Activated CD8-positive, alpha-beta T cell treated with anti-CD3 and anti-CD28 coated beads, Interleukin-2, amount 10 ng/mL, durations not matched to agents 7 days and 5 days (primary cell): Measurements from ENCODE around the gene FAM53A. TPM values are rescaled to one million over a fixed set of nuclear protein-coding genes. Genes with fewer than 3 reads are reported as not detected.
A peak's percentile ranks its signal among the peaks of the same experiment; 100 is the strongest.
"Not testable (repeated sequence)": the region's sequence is repeated elsewhere in the genome, so short reads cannot be mapped to it uniquely, and the experiment has no call there.

Experiments
- ATAC-seq: fragments of 150-1000 bp; cut with Tn5 transposase; one replicate; pipeline ENCODE4 v1.10.0; 2021; ENCODE audit warnings: moderate library complexity
- CTCF ChIA-PET: fragments of 350-600 bp; sonication (Branson Sonifier 250); formaldehyde crosslinking; loops from one replicate; lab custom pipeline; 2021; ENCODE audit warnings: antibody characterized with exemption; lab: Charles Lee
- POLR2A ChIA-PET: fragments of 350-600 bp; sonication (Branson Sonifier 250); formaldehyde crosslinking; loops from one replicate; lab custom pipeline; 2021; ENCODE audit warnings: antibody characterized with exemption; lab: Charles Lee
- DNase-seq: peaks from one replicate; pipeline ENCODE4 v3.0.0-alpha.2; 2020
- H3K27ac Mint-ChIP-seq: one replicate; pipeline ENCODE4 v1.8.0; 2021; ENCODE audit warnings: mild to moderate bottlenecking, mixed read lengths
- H3K27me3 Mint-ChIP-seq: one replicate; pipeline ENCODE4 v1.8.0; 2021; ENCODE audit warnings: low read depth, mixed read lengths
- H3K36me3 Mint-ChIP-seq: one replicate; pipeline ENCODE4 v1.8.0; 2021; ENCODE audit warnings: low read depth, mixed read lengths
- H3K4me1 Mint-ChIP-seq: one replicate; pipeline ENCODE4 v1.8.0; 2021; ENCODE audit warnings: low read depth, mixed read lengths
- H3K4me3 Mint-ChIP-seq: one replicate; pipeline ENCODE4 v1.8.0; 2021; ENCODE audit warnings: mild to moderate bottlenecking, mixed read lengths
- H3K9me3 Mint-ChIP-seq: one replicate; pipeline ENCODE4 v1.8.0; 2022; ENCODE audit warnings: mixed read lengths; ENCODE audit not compliant: insufficient read depth
- total RNA-seq, 2 experiments: library from RNA; stranded (reverse); gene quantifications; one replicate each; pipeline ENCODE4 v1.2.3, GENCODE V29; 2021

FAM53A gene
- total RNA-seq, 2 experiments from 2014 or later, result 0.45 to 0.91 TPM

DNA sequence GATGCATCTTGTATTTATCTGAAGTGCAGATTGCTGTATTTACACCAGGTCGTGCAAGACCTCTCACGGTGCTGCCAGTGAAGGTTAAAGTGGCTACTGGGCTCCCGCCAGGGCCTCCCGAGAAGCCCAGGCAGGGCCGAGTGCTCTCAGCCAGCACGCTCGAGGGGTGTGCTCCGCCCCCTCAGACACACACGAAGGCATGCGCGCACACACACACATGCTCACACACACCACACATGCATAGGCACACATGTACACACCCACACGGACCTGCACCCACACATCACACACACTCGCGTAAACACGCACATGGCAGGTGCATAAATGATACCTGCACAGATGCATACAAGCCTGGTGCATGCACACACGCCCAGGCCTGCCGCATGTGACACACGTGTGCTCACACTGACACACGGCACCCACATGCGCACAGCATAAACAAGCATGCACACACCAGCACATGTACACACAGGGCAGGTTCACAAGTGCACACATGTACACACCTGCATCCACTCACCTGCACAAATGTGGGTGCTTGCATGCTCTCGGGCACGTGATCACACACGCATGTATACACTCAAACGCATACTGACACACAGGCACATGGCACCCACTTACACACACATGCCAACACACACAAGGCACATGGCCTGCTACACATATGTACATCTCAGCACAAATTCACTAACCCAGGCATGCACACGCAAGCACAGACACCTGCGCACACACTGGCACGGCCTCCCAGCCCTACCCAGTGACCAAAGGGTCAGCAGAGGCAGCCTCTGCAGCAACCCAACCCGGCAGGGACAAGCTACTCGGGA lies 71.6 kb downstream of the FAM53A start:
- Mint-ChIP-seq H3K27ac (no peak overlapping the region), H3K4me3 (no peak overlapping the region), H3K9me3 (peaks cover 3% of the 10 kb centered on the region), H3K27me3 (no peaks in the 10 kb centered on the region), H3K4me1 (peaks cover 17% of the 10 kb centered on the region), H3K36me3 (no peaks in the 10 kb centered on the region)
- no peak for DNase-seq
- ChIA-PET POLR2A (no interaction called here), CTCF (no interaction called here)
- no peak for ATAC-seq

DNA sequence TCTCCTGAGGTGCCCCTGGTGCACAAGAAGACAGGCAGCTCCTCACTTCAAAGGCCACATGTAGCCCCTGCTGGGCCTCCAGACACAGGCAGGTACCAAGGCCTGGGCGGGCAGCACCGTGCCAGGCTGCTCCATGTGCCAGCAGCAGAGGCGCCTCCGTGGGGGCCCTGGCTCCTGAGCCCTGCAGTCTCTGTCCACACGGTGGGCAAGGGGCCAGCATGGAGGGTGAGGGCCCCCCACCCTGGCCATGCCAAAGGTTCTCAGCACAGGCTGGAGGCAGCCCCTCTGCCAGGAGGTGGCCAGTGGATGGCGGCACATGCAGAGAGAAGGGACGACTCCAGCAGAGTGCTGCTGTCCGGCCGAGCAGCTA lies 72.6 kb downstream of the FAM53A start:
- POLR2A ChIA-PET, result no interaction called here
- no peak overlapping the region for H3K4me3 Mint-ChIP-seq
- H3K27ac Mint-ChIP-seq, result no peak overlapping the region
- CTCF ChIA-PET, result no interaction called here
- ATAC-seq, result no peak
- H3K4me1 Mint-ChIP-seq, result peaks cover 19% of the 10 kb centered on the region
- DNase-seq, result no peak
- peaks cover 3% of the 10 kb centered on the region for H3K9me3 Mint-ChIP-seq
- no peaks in the 10 kb centered on the region for H3K27me3 Mint-ChIP-seq
- H3K36me3 Mint-ChIP-seq, result no peaks in the 10 kb centered on the region

DNA sequence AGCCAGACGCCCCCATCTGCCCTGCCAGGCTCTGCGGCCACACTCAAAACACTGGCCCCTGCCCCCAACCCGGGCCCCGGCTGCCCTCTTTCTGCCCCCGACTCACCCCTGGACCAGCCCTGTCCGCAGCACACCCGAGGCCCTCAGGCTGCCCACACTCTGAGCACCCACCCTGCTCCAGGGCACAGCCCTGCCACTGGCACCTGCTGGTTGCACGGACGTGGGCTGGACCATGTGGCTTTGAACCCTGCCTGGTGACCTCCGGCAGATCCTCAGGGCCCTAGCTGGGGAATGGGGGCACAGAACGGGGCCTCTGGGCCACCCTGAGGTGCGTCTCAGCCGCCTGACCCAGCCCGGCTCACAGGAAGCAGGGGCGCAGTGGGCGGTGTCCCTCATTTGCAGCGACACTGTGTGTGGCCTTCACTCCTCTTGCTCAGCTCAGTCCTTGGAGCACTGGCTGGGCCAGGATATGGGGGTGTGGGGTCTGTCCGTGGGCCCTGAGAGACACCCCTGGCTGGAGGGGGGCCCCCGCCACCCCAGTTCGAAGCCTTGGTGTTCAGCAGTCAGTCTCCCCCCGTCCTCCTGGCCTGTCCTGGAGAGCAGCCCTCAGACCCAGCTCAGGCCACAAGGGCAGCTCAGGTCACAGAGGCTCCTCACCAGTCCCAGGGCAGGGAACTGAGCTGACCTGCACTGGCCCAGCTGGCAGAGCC lies 73.2 kb downstream of the FAM53A start:
- H3K4me3 Mint-ChIP-seq, result no peak overlapping the region
- ChIA-PET CTCF (no interaction called here), POLR2A (no interaction called here)
- no peaks in the 10 kb centered on the region for H3K27me3 Mint-ChIP-seq
- H3K9me3 Mint-ChIP-seq, result peaks cover 3% of the 10 kb centered on the region
- H3K27ac Mint-ChIP-seq, result no peak overlapping the region
- ATAC-seq (no peak), DNase-seq (no peak)
- H3K4me1 Mint-ChIP-seq, result peaks cover 19% of the 10 kb centered on the region
- H3K36me3 Mint-ChIP-seq, result no peaks in the 10 kb centered on the region

DNA sequence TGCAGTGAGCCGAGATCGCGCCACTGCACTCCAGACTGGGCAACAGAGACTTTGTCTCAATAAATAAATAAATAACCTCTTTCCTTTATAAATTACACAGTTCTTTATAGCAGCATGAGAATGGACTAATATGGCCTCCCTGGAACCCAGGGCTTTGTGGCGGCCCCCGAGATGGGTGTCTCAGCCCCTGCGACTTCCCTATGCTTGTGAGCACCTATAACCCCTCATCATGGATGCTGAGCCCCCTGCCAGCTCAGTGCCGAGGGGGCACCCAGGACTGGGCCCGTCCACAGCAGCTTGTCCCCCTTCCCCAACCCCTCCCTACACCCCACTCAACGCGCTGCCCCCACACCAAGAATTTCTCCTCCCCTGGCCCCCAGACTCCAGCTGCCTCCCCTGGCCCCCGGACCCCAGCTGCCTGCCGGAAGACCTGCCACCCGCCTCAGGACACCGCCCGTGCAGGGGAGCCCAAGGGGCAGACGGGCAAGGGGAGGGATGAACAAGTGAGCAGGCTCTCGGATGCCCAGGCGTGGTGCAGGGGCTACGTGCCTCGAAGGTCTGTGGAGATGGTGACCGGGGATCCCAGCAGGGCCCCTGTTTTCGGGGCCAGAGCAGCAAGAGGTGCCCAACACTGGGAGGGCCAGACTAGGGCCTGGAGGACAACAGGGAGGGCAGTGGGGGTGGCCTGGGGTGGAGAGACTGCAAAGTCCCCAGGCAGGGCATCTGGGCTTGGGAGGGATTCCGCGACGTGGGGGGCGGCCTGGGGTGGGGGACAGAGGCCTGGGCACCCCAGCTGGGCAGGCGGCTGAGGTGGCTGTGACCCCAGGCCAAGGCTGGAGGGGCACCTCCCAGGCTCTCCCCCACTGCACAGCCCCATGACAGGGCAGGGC lies 74.0 kb downstream of the FAM53A start:
- peaks cover 19% of the 10 kb centered on the region for H3K4me1 Mint-ChIP-seq
- H3K9me3 Mint-ChIP-seq, result peaks cover 3% of the 10 kb centered on the region
- ChIA-PET CTCF (no interaction called here), POLR2A (no interaction called here)
- DNase-seq (no peak), ATAC-seq (no peak)
- no peak overlapping the region for H3K27ac Mint-ChIP-seq
- no peaks in the 10 kb centered on the region for H3K27me3 Mint-ChIP-seq
- H3K36me3 Mint-ChIP-seq, result no peaks in the 10 kb centered on the region
- H3K4me3 Mint-ChIP-seq, result no peak overlapping the region

DNA sequence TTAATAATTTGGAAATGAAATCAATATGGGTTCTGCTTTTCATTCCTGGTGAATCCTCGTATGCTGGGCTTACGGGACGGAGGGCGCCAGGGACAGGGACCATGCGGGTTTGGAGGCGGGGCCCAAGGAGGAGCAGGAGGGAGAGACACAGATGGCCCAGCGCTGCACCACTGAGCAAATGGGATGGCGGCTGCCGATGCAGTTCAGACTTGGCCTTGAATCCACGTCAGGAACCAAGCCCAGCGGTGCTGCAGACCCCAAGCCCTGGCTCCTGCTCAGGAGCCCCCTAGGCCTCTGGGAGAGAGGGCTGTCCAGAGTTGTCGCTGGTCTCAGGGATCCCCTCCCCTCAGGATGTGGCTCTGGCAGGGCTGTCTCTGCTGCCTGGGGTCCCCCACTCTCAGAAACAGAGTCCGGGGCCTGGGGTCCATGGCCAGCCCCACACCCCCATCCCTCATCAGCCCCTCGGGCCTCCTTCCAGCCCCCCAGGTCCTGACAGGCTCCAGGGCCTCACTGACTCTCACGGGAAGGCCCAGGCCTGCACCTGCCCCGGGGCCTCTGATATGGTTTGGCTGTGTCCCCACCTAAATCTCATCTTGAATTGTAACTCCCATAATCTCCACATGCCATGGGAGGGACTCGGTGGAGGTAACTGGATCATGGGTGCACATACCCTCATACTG lies 75.2 kb downstream of the FAM53A start:
- POLR2A ChIA-PET, result no interaction called here
- CTCF ChIA-PET, result no interaction called here
- H3K36me3 Mint-ChIP-seq, result no peaks in the 10 kb centered on the region
- no peak overlapping the region for H3K27ac Mint-ChIP-seq
- DNase-seq (no peak), ATAC-seq (no peak)
- H3K4me1 Mint-ChIP-seq, result peaks cover 21% of the 10 kb centered on the region
- no peaks in the 10 kb centered on the region for H3K27me3 Mint-ChIP-seq
- H3K4me3 Mint-ChIP-seq, result no peak overlapping the region
- H3K9me3 Mint-ChIP-seq, result no peaks in the 10 kb centered on the region

DNA sequence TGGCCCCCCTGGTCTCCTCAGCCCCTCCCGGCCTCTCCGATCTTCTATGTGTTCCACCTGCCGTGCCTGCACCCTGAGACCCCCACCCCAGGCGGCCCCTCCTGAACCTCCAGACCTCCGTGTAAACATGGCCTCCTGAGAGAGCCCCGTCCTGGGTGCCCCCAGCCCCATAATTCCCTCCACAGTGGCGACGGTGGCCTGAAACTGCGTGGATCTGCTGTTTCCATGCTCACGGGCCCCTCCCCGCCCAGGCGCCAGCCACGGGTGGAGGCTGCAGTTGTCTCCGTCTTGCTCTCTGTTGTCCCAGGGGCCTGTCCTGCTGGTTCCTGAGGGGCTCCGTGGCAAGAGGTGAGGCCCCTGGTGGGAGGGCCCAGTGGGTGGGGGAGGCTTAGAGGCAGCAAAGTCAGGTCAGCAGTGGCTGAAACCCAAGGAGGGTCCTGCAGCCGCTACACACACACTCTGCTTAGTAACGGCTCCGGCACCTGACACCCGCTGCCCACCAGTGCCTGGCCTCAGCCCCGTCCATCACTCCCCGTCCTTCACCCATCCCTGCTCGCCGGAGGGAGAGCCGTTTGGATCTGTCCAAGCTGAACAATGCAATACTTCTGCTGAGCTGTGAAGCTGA lies 75.8 kb downstream of the FAM53A start:
- Mint-ChIP-seq H3K9me3 (no peaks in the 10 kb centered on the region), H3K36me3 (no peaks in the 10 kb centered on the region), H3K4me1 (peaks cover 21% of the 10 kb centered on the region), H3K27me3 (no peaks in the 10 kb centered on the region), H3K27ac (no peak overlapping the region), H3K4me3 (no peak overlapping the region)
- ChIA-PET CTCF (no interaction called here), POLR2A (no interaction called here)
- ATAC-seq (no peak), DNase-seq (no peak)

DNA sequence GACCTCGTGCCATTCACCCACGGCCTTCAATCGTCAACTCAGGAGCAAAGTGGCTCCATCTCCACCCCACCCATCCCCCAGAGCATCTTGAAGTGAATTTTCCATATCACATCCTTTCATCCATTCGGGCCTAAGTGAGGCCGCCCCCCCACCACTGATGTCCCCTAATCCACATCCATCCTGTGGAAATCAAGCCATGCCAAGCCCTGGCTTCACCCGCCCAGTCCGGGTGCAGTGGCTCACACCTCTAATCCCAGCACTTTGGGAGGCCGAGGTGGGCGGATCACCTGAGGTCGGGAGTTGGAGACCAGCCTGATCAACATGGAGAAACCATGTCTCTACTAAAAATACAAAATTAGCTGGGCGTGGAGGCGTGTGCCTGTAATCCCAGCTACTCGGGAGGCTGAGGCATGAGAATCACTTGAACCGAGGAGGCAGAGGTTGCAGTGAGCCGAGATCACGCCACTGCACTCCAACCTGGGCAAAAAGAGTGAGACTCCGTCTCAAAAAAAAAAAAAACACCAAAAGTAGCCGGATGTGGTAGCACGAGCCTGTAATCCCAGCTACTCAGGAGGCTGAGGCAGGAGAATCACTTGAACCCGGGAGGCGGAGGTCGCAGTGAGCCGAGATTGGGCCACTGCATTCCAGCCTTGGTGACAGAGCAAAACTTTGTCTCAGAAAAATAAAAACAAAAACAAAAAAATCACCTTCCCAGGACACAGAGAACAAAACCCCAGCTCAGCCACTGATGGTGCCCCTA lies 76.5 kb downstream of the FAM53A start:
- POLR2A ChIA-PET, CTCF ChIA-PET: not testable (repeated sequence)

DNA sequence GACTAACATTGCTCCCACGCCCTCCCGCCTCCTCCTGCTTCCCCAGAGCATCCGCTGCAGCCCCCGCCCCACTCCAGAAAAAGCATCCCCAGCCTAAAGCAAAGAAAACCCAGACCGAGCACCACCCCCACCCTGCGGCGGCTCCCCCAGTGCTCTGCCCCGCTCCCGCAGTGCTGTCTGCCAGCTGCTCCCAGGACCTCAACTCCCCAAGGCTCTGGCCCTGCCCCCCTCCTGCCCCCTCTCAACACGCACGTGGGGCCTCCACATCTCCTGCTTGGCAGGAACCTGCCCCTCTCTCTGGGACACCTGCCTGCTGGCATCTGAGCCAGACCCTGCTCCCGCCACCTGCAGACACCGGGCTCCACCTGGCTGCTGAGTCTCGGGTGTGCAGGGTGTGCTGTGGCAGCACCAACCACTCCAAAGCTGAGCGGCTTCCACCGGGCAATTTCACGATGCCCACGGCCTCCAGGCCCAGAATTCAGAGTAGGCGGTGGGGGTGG lies 79.4 kb downstream of the FAM53A start:
- Mint-ChIP-seq H3K9me3 (no peaks in the 10 kb centered on the region), H3K36me3 (no peaks in the 10 kb centered on the region), H3K27me3 (no peaks in the 10 kb centered on the region), H3K4me3 (peak overlapping the region; percentile 72), H3K4me1 (peaks cover 21% of the 10 kb centered on the region), H3K27ac (peak overlapping the region; percentile 90)
- ChIA-PET CTCF (interaction anchor here (0.7 to 1.6 kb wide), 9 partner anchors 21 to 254 kb away, joined by 3 to 10 read pairs (median 4); no protein-coding TSS in a partner anchor), POLR2A (interaction anchor here (1.8 kb wide), 1 partner anchor 25 kb away, joined by 9 read pairs; no protein-coding TSS in a partner anchor)
- DNase-seq, result peak; percentile 72
- peak; percentile 75 for ATAC-seq

More for the DNA sequence above, 76.5 kb downstream of the FAM53A start:
- not testable (repeated sequence) for H3K9me3 Mint-ChIP-seq, H3K27me3 Mint-ChIP-seq, H3K27ac Mint-ChIP-seq, DNase-seq, H3K36me3 Mint-ChIP-seq, H3K4me3 Mint-ChIP-seq, ATAC-seq
- H3K4me1 Mint-ChIP-seq, result peaks cover 21% of the 10 kb centered on the region

DNA sequence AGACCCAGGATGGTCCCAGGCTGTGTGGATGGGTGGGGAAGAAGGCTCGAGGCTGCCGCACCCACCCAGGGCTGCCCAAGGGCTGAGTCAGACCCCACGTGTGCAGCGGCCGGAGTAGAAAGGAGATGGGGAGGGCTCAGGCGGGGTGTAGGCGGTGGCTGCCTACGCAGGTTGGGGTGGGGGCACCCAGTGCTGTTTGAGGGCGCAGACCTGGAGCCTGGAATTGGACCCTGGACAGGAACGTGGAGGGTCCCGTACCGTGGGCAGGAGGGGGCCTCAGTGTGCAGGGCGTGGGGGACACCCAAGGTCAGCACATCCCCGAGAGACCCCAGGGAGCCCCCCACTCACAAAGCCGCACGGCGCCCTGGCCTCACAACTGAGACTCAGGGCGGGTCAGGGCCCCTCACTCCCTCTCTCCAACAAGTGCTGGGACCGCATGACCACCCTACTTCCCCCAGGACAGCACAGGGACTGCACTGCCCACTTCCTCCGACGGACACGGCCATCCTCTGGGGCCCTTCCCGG lies 79.9 kb downstream of the FAM53A start:
- ATAC-seq (no peak), DNase-seq (no peak)
- ChIA-PET POLR2A (interaction anchor here (1.8 kb wide), 1 partner anchor 24 kb away, joined by 9 read pairs; no protein-coding TSS in a partner anchor), CTCF (no interaction called here)
- no peaks in the 10 kb centered on the region for H3K36me3 Mint-ChIP-seq
- no peaks in the 10 kb centered on the region for H3K9me3 Mint-ChIP-seq
- peak overlapping the region; percentile 90 for H3K27ac Mint-ChIP-seq
- no peak overlapping the region for H3K4me3 Mint-ChIP-seq
- no peaks in the 10 kb centered on the region for H3K27me3 Mint-ChIP-seq
- H3K4me1 Mint-ChIP-seq, result peaks cover 21% of the 10 kb centered on the region

DNA sequence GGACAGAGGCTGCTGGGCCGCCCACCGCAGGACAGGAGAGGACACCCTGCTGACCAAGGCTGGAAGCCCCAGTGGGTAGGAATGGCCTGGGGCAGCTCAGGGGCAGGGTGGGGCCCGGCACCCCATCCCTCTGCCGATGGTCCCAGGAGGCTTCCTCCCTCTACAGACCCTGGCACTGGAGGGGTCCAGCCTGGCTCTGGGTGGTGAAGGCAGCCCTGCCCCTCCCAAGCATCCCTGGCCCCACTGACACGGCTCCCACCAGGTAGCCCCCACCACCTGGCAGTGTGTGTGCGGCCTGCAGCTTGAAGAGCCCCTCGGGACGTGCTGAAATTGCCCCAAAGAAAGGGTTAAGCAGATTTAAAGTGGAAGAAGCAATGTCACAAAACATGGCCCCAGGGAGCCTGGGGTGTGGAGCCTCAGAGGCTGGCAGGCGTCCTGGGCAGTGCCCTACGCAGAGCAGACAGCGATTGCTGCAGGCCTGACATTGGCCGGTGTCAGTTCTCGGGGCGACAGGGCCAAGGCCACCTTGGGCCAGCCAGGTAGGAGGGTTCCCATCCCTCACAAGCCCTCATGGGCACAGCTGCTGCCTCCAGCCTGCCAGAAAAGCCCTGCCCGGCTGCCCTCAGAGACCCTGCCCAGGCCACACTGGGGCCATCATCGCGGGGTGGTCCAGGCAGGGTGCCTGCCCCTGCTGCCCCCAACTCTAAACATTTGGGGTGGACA lies 80.5 kb downstream of the FAM53A start:
- ATAC-seq, result no peak
- peaks cover 22% of the 10 kb centered on the region for H3K4me1 Mint-ChIP-seq
- H3K4me3 Mint-ChIP-seq, result no peak overlapping the region
- H3K36me3 Mint-ChIP-seq, result no peaks in the 10 kb centered on the region
- H3K27me3 Mint-ChIP-seq, result no peaks in the 10 kb centered on the region
- no peaks in the 10 kb centered on the region for H3K9me3 Mint-ChIP-seq
- DNase-seq, result no peak
- ChIA-PET CTCF (no interaction called here), POLR2A (interaction anchor here (1.0 kb wide), 1 partner anchor 30 kb away, joined by 3 read pairs; no protein-coding TSS in a partner anchor)
- no peak overlapping the region for H3K27ac Mint-ChIP-seq
